Left ventricle myocardium inferior (tissue), 1 donor: ENCODE data around the gene ETFBKMT. TPM values are rescaled to one million over a fixed set of nuclear protein-coding genes. Genes with fewer than 3 reads are reported as not detected.
"Not testable (repeated sequence)": the region's sequence is repeated elsewhere in the genome, so short reads cannot be mapped to it uniquely, and the experiment has no call there.

Experiments
- DNase-seq: peaks from one replicate; pipeline ENCODE4 v3.0.0-alpha.2; 2020
- H3K27ac ChIP-seq: fragments of 200-600 bp; replicated peaks from 2 replicates; pipeline ENCODE4 v1.8.0; 2021
- H3K27me3 ChIP-seq: fragments of 200-600 bp; 2 replicates; pipeline ENCODE4 v1.8.0; 2021; ENCODE audit warnings: low read depth
- H3K36me3 ChIP-seq: fragments of 200-600 bp; 2 replicates; pipeline ENCODE4 v1.8.0; 2021
- H3K4me1 ChIP-seq: fragments of 200-600 bp; 2 replicates; pipeline ENCODE4 v1.8.0; 2021
- H3K4me3 ChIP-seq: fragments of 200-600 bp; 2 replicates; pipeline ENCODE4 v1.8.0; 2021; ENCODE audit warnings: mild to moderate bottlenecking, moderate library complexity
- H3K9me3 ChIP-seq: fragments of 200-600 bp; replicated peaks from 2 replicates; pipeline ENCODE4 v1.8.0; 2021
- intact Hi-C: fragments of 100-400 bp; cut with micrococcal nuclease; formaldehyde crosslinking; loops from one replicate; pipeline ENCODE4 v1.11.0; 2022
- total RNA-seq: library from RNA; stranded (reverse); fragmentation: NEBNext Ultra II Directional; extraction: Animal tissue kit (Norgen Biotek cat#: 25700); gene quantifications from one replicate; pipeline ENCODE4 v1.2.1, GENCODE V29; 2021
- TF ChIP-seq, protein P1 (sequence below): fragments of 200-600 bp; IDR thresholded peaks from 2 replicates; pipeline ENCODE4 v1.8.0; 2021; ENCODE audit warnings: antibody characterized with exemption, mild to moderate bottlenecking, borderline replicate concordance
- donor health status: DM: no; HTN: yes; CAD: no; lungs with severe emphysema.

The ETFBKMT gene
- total RNA-seq, 1 donor from 2014 or later, result 6.6 TPM

DNA sequence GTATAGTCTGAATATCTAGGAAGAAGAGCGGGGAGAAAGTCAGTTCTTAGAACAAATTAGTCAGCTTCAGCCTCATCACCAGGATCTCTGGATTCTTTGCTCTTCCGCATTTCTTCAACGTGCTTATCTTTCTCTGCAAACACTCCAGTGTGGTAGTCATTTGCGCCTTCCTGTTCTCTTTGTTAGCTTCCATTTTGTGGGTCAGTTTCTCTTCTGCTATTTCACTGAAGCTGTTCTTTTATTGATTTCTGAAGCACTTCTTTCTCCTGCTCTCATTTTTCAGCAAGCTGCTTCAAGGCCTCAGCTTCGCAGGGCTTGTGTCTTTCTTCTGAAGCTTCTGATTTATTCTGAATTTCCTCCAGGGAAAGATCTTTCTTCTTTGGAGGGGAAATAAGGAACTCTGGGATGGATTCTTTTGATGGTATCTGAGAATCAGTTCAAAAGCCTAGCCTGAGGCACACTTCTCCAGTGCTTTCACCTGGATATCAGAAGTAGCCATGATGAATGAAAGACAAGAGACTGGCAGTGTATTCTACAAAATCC, 55.9 kb downstream of the ETFBKMT start:
- peaks cover 21% of the 10 kb centered on the region for H3K9me3 ChIP-seq
- H3K36me3 ChIP-seq, result peaks cover 16% of the 10 kb centered on the region
- TF ChIP-seq, protein P1, sequence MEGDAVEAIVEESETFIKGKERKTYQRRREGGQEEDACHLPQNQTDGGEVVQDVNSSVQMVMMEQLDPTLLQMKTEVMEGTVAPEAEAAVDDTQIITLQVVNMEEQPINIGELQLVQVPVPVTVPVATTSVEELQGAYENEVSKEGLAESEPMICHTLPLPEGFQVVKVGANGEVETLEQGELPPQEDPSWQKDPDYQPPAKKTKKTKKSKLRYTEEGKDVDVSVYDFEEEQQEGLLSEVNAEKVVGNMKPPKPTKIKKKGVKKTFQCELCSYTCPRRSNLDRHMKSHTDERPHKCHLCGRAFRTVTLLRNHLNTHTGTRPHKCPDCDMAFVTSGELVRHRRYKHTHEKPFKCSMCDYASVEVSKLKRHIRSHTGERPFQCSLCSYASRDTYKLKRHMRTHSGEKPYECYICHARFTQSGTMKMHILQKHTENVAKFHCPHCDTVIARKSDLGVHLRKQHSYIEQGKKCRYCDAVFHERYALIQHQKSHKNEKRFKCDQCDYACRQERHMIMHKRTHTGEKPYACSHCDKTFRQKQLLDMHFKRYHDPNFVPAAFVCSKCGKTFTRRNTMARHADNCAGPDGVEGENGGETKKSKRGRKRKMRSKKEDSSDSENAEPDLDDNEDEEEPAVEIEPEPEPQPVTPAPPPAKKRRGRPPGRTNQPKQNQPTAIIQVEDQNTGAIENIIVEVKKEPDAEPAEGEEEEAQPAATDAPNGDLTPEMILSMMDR, result no peak
- peak overlapping the region; percentile 37 for H3K27ac ChIP-seq
- no peaks in the 10 kb centered on the region for H3K27me3 ChIP-seq
- H3K4me3 ChIP-seq, result no peak overlapping the region
- intact Hi-C loops, result no loop called here
- DNase-seq, result no peak
- H3K4me1 ChIP-seq, result no peaks in the 10 kb centered on the region

DNA sequence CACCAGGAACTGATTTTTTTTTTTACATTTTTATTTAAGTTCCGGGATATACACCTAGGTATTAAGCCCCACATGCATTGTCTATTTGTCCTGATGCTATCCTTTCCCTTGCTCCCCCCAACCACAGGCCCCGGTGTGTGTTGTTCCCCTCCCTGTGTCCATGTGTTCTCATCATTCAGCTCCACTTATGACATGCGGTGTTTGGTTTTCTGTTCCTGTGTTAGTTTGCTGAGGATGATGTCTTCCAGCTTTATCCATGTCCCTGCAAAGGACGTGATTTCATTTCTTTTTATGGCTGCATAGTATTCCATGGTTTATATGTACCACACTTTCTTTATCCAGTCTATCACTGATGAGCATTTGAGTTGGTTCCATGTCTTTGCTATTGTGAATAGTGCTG, 57.5 kb downstream of the ETFBKMT start:
- Histone ChIP-seq H3K4me1 (peaks cover 11% of the 10 kb centered on the region), H3K36me3 (peaks cover 24% of the 10 kb centered on the region), H3K9me3 (peaks cover 30% of the 10 kb centered on the region)
- H3K27ac ChIP-seq, H3K4me3 ChIP-seq, H3K27me3 ChIP-seq, intact Hi-C loops, DNase-seq: not testable (repeated sequence)

DNA sequence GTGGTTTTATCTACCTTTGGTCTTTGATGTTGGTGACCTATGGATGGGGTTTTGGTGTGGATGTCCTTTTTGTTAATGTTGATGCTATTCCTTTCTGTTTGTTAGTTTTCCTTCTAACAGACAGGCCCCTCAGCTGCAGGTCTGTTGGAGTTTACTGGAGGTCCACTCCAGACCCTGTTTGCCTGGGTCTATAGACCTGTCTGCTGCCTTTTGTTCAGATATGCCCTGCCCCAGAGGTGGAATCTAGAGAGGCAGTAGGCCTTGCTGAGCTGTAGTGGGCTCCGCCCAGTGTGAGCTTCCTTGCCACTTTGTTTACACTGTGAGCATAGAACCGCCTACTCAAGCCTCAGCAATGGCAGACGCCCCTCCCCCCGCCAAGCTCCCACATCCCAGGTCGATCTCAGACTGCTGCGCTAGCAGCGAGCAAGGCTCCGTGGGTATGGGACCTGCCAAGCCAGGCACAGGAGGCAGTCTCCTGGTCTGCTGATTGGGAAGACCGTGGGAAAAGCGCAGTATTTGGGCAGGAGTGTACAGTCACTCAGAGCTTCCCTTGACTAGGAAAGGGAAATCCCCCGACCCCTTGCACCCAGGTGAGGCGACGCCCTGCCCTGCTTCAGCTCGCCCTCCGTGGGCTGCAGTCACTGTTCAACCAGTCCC, 59.2 kb downstream of the ETFBKMT start:
- peaks cover 30% of the 10 kb centered on the region for H3K9me3 ChIP-seq
- H3K27me3 ChIP-seq, H3K4me3 ChIP-seq, intact Hi-C loops, DNase-seq, H3K27ac ChIP-seq: not testable (repeated sequence)
- H3K36me3 ChIP-seq, result peaks cover 24% of the 10 kb centered on the region
- peaks cover 13% of the 10 kb centered on the region for H3K4me1 ChIP-seq

DNA sequence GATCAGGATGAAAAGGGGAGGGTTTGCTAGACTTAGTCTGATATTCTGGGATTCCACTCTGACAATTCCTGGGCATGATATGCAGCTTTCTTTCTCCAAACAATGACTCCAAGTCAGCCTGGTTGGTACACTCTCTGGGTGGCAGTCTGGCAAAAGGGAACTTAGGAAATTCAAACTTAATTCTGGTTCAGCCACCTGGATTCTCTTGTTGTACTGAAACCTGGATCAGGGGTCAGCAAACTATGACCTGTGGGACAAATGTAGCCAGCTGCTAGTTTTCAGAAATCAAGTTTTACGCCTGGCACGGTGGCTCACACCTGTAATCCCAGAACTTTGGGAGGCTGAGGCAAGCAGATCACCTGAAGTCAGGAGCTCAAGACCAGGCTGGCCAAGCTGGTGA, 63.1 kb downstream of the ETFBKMT start:
- TF ChIP-seq, protein P1, result no peak
- intact Hi-C loops, result no loop called here

More for the DNA sequence above, 63.1 kb downstream of the ETFBKMT start:
- Histone ChIP-seq H3K9me3 (peaks cover 14% of the 10 kb centered on the region), H3K27ac (no peak overlapping the region), H3K36me3 (peaks cover 24% of the 10 kb centered on the region), H3K27me3 (no peaks in the 10 kb centered on the region), H3K4me1 (peaks cover 37% of the 10 kb centered on the region), H3K4me3 (no peak overlapping the region)
- DNase-seq, result no peak

Other genes with a start within 250 kb of the ETFBKMT start
- gene DENND5B, start 68.6 kb upstream of the ETFBKMT start, total RNA-seq, result 42.9 TPM
- 13.9 TPM for gene AMN1, start 69.3 kb downstream of the ETFBKMT start, total RNA-seq